ENCODE measurements around the gene CERT1.

- TF ChIP-seq EP300 (IDR thresholded peaks at IDR 0.05) (no peak), CTCF (IDR thresholded peaks at IDR 0.05) (no peak), POLR2AphosphoS5 (IDR thresholded peaks at IDR 0.05) (no peak)
Observed at GRCh38 chr5:75536694-75537360, 25.4 kb upstream of the CERT1 start.

All from esophagus muscularis mucosa (tissue), 4 donors.